K562 (cell line): ENCODE measurements around the gene CCNL1. TPM values are rescaled to one million over a fixed set of nuclear protein-coding genes. Genes with fewer than 3 reads are reported as not detected.
A peak's percentile ranks its signal among the peaks of the same experiment; 100 is the strongest.

Source experiments
- ARID1B ChIP-seq: fragments of 450-650 bp; IDR thresholded peaks from 2 replicates; pipeline ENCODE4 v1.6.1; 2016; ENCODE audit warnings: antibody characterized with exemption, mild to moderate bottlenecking, inconsistent platforms
- CCNT2 ChIP-seq: IDR thresholded peaks from 2 replicates; pipeline ENCODE4 v1.6.1; 2011; ENCODE audit warnings: borderline replicate concordance, low read depth, mild to moderate bottlenecking, moderate library complexity, mixed read lengths, low read length; ENCODE audit not compliant: insufficient read length; ENCODE audit errors: extremely low read depth
- CEBPG ChIP-seq, 3 experiments: fragments of 200-800 bp in 1 of 3; sonication (Bioruptor generic) in 1 of 3; sonication (generic) in 1 of 3; formaldehyde crosslinking in 1 of 3; IDR thresholded peaks in 2 of 3; conservative IDR thresholded peaks in 1 of 3; 2 replicates each; pipeline versions ENCODE4 v1.6.1 to v1.8.0; 2016 to 2022; ENCODE audit warnings: missing compliant biosample characterization in 2 of 3, missing genetic modification characterization in 2 of 3, mild to moderate bottlenecking in 1 of 3, missing genetic modification reagents in 1 of 3
- CREBBP ChIP-seq: IDR thresholded peaks from one replicate; pipeline ENCODE4 v1.6.1; 2012; ENCODE audit warnings: low read depth, mild to moderate bottlenecking, control low read depth, inconsistent platforms, low read length
- DPF2 ChIP-seq: fragments of 450-650 bp; IDR thresholded peaks from 2 replicates; pipeline ENCODE4 v1.6.1; 2016
- ESRRB ChIP-seq: fragments of 250-450 bp; sonication (Bioruptor Pico); IDR thresholded peaks from 2 replicates; pipeline ENCODE4 v1.5.0; 2020; ENCODE audit warnings: mild to moderate bottlenecking, moderate library complexity, borderline replicate concordance
- FOSL1 ChIP-seq: fragments of 200-800 bp; sonication (Bioruptor generic); conservative IDR thresholded peaks from 2 replicates; pipeline ENCODE4 v1.6.1; 2016; ENCODE audit warnings: missing genetic modification characterization, missing compliant biosample characterization
- GATA2 ChIP-seq: sonication (generic); formaldehyde crosslinking; IDR thresholded peaks from 2 replicates; pipeline ENCODE4 v1.4.0; 2020; ENCODE audit warnings: mild to moderate bottlenecking, missing genetic modification reagents
- GTF2F1 ChIP-seq: IDR thresholded peaks from 2 replicates; pipeline ENCODE4 v1.6.1; 2011; ENCODE audit warnings: low read depth, low read length, improper control_type of control experiment
- KDM1A ChIP-seq, 2 experiments: fragments of 450-650 bp; IDR thresholded peaks; 2 replicates each; pipeline ENCODE4 v1.6.1; 2016; ENCODE audit warnings: mild to moderate bottlenecking in 2 of 2
- MAFG ChIP-seq: fragments of 450-650 bp; conservative IDR thresholded peaks from 2 replicates; pipeline ENCODE4 v1.6.1; 2016; ENCODE audit warnings: missing genetic modification characterization, missing compliant biosample characterization
- MAZ ChIP-seq, 2 experiments: fragments of 450-650 bp in 1 of 2; sonication (generic) in 1 of 2; formaldehyde crosslinking; IDR thresholded peaks in 1 of 2; conservative IDR thresholded peaks in 1 of 2; 2 replicates each; pipeline versions ENCODE4 v1.4.0 to v1.5.0; 2020; ENCODE audit warnings: mild to moderate bottlenecking in 1 of 2, missing genetic modification reagents in 1 of 2
- MBD1 ChIP-seq: fragments of 250-450 bp; sonication (Bioruptor Pico); IDR thresholded peaks from 2 replicates; pipeline ENCODE4 v1.8.0; 2022; ENCODE audit warnings: inconsistent platforms
- NCOR1 ChIP-seq: fragments of 450-650 bp; IDR thresholded peaks from 2 replicates; pipeline ENCODE4 v1.6.1; 2016; ENCODE audit warnings: mild to moderate bottlenecking, moderate library complexity
- NFE2 ChIP-seq: IDR thresholded peaks from 2 replicates; pipeline ENCODE4 v1.6.1; 2014; ENCODE audit warnings: antibody characterized with exemption, low read depth
- RBBP5 ChIP-seq: fragments of 200-600 bp; sonication (generic); IDR thresholded peaks from 2 replicates; pipeline ENCODE4 v1.6.1; 2012; ENCODE audit warnings: borderline replicate concordance, mild to moderate bottlenecking, low read length, control low read depth, inconsistent platforms; ENCODE audit not compliant: insufficient read depth, poor library complexity, severe bottlenecking
- RUNX1 ChIP-seq: sonication (generic); IDR thresholded peaks from 2 replicates; pipeline ENCODE4 v1.6.1; 2016; ENCODE audit warnings: antibody characterized with exemption, low read depth
- SMARCE1 ChIP-seq: fragments of 450-650 bp; IDR thresholded peaks from 2 replicates; pipeline ENCODE4 v1.7.1; 2016; ENCODE audit warnings: mild to moderate bottlenecking
- SOX6 ChIP-seq: fragments of 450-650 bp; IDR thresholded peaks from 2 replicates; pipeline ENCODE4 v1.6.1; 2014; ENCODE audit warnings: mild to moderate bottlenecking
- TRIM24 ChIP-seq, 2 experiments: fragments of 450-650 bp; IDR thresholded peaks; 2 replicates each; pipeline ENCODE4 v1.6.1; 2016
- TRIM28 ChIP-seq: fragments of 450-650 bp; IDR thresholded peaks from 2 replicates; pipeline ENCODE4 v1.6.1; 2017
- U2AF2 ChIP-seq: fragments of 200-400 bp; formaldehyde crosslinking; optimal IDR thresholded peaks from 2 replicates; pipeline ENCODE3; 2017; ENCODE audit warnings: low read depth, mild to moderate bottlenecking, low read length
- ZBTB9 ChIP-seq: fragments of 450-650 bp; formaldehyde crosslinking; IDR thresholded peaks from 2 replicates; pipeline ENCODE4 v1.4.0; 2020; ENCODE audit warnings: mild to moderate bottlenecking, moderate library complexity
- polyA plus RNA-seq, 8 experiments: library from polyadenylated mRNA; depleted of rRNA in 4 of 8; stranded (reverse) in 5 of 8; unstranded in 3 of 8; fragments of >200 nt; fragmentation: Nextera tagmentation in 2 of 8; fragmentation: Illumina TruSeq in 1 of 8; extraction: Ambion mirVana in 2 of 8; extraction: Trizol in 1 of 8; gene quantifications; 2 replicates each; pipeline versions ENCODE4 v1.2.1 to v1.2.3, GENCODE V29; 2011 to 2014; ENCODE audit warnings: inconsistent platforms in 1 of 8, missing spikeins in 1 of 8
- total RNA-seq, 7 experiments: library from RNA; depleted of rRNA in 6 of 7; stranded (reverse); fragments of >200 nt in 6 of 7; fragmentation: Illumina TruSeq in 2 of 7; extraction: Trizol in 2 of 7; gene quantifications; 2 replicates each; pipeline versions ENCODE4 v1.2.1 to v1.2.3, GENCODE V29; 2011 to 2021; ENCODE audit warnings: low replicate concordance in 1 of 7
- TF ChIP-seq, protein P1 (sequence below): sonication (generic); formaldehyde crosslinking; IDR thresholded peaks from 2 replicates; pipeline ENCODE4 v1.4.0; 2020; ENCODE audit warnings: mild to moderate bottlenecking, missing genetic modification reagents

The CCNL1 gene
- total and polyA plus RNA-seq, 9 of the 15 experiments (the other 6 are each of a cell fraction or from before 2014, with no cell fraction given), result 16.1 to 186 (median 132) TPM

DNA sequence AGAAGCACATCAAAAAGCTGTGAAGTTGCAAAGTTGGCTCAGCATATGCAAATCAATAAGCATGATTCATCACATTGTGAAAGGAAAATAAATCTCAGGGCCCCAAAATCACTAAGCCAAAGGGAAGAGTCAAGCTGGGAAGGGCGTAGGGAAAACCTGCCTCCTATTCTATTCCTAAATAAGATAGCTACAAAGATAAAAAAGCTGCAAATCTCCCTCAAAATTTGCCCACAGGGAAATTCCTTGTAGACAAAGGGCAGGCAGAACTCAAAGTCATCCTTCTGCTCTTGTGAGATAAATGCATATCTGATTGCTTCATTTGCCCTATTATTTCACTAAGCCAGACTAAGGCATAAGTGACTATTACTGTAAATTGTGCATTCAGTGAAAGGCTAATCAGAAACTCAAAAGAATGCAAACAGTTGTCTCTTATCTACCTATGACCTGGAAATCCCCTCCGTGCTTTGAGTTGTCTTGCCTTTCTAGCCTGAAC is 30.5 kb upstream of the CCNL1 start (continued):
- TF ChIP-seq GTF2F1 (no peak), MBD1 (CRISPR knock-in tag) (no peak), CREBBP (no peak), KDM1A (IDR thresholded peaks at IDR 0.05) (0 out of 4 replicates have a peak, but pooled peaks have one; percentile 35 to 44), ZBTB9 (CRISPR knock-in tag) (0 out of 2 replicates have a peak, but pooled peaks have one; percentile 34), U2AF2 (no peak), NFE2 (peak; percentile 80), RUNX1 (no peak), GATA2 (CRISPR knock-in tag) (no peak), TRIM28 (no peak), TRIM24 (IDR thresholded peaks at IDR 0.05) (peak in 1 of 2 experiments; percentile 60; a peak in 1 of 4 replicates), RBBP5 (no peak), ESRRB (CRISPR knock-in tag) (no peak), FOSL1 (tag) (peak; percentile 76), SMARCE1 (peak; percentile 86; the same call in 1 of the 2 replicates), NCOR1 (0 out of 2 replicates have a peak, but pooled peaks have one; percentile 24), MAFG (tag) (peak; percentile 81), SOX6 (peak; percentile 96), ARID1B (peak; percentile 89), DPF2 (peak; percentile 73), CEBPG (CRISPR knock-in tag; IDR thresholded peaks at IDR 0.05) (no peak), CEBPG (tag; conservative IDR thresholded peaks at IDR 0.05 in 1 of 2, IDR thresholded peaks at IDR 0.05 in 1 of 2) (peak; percentile 68 to 75), CCNT2 (peak; percentile 65), MAZ (CRISPR knock-in tag; conservative IDR thresholded peaks at IDR 0.05 in 1 of 2, IDR thresholded peaks at IDR 0.05 in 1 of 2) (0 out of 4 replicates have a peak, but pooled peaks of 1 of the 2 experiments have one; percentile 31)
- TF ChIP-seq, protein P1, sequence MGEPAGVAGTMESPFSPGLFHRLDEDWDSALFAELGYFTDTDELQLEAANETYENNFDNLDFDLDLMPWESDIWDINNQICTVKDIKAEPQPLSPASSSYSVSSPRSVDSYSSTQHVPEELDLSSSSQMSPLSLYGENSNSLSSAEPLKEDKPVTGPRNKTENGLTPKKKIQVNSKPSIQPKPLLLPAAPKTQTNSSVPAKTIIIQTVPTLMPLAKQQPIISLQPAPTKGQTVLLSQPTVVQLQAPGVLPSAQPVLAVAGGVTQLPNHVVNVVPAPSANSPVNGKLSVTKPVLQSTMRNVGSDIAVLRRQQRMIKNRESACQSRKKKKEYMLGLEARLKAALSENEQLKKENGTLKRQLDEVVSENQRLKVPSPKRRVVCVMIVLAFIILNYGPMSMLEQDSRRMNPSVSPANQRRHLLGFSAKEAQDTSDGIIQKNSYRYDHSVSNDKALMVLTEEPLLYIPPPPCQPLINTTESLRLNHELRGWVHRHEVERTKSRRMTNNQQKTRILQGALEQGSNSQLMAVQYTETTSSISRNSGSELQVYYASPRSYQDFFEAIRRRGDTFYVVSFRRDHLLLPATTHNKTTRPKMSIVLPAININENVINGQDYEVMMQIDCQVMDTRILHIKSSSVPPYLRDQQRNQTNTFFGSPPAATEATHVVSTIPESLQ, result no peak
